Spleen (tissue), 11 donors: ENCODE measurements around the gene ISY1. TPM values are rescaled to one million over a fixed set of nuclear protein-coding genes. Genes with fewer than 3 reads are reported as not detected.
"Not testable (repeated sequence)": the region's sequence is repeated elsewhere in the genome, so short reads cannot be mapped to it uniquely, and the experiment has no call there.

ENCODE experiments used
- DNase-seq: peaks from one replicate; pipeline ENCODE4 v3.0.0-alpha.2; 2020
- H3K27ac ChIP-seq, 8 donors: fragments of 200-600 bp; sonication (generic) in 7 of 8; 1 replicate in 4 of 8; 2 replicates in 4 of 8; pipeline versions ENCODE4 v1.5.0 to v1.8.0; 2016 to 2021; ENCODE audit warnings: inconsistent platforms in 4 of 8, mild to moderate bottlenecking in 4 of 8, moderate library complexity in 1 of 8
- H3K27me3 ChIP-seq, 7 donors: fragments of 200-600 bp; sonication (generic) in 6 of 7; replicated peaks in 1 of 7; 1 replicate in 4 of 7; 2 replicates in 3 of 7; pipeline versions ENCODE4 v1.5.0 to v1.8.0; 2016 to 2021; ENCODE audit warnings: inconsistent platforms in 3 of 7, mild to moderate bottlenecking in 1 of 7
- H3K36me3 ChIP-seq, 6 donors: fragments of 200-600 bp; sonication (generic) in 5 of 6; 1 replicate in 4 of 6; 2 replicates in 2 of 6; pipeline versions ENCODE4 v1.5.0 to v1.8.0; 2016 to 2021; ENCODE audit warnings: inconsistent platforms in 2 of 6
- H3K4me1 ChIP-seq, 6 donors: fragments of 200-600 bp; sonication (generic) in 5 of 6; 1 replicate in 3 of 6; 2 replicates in 3 of 6; pipeline versions ENCODE4 v1.5.0 to v1.8.0; 2016 to 2021; ENCODE audit warnings: inconsistent platforms in 3 of 6
- H3K4me3 ChIP-seq, 8 donors: fragments of 200-600 bp; sonication (generic) in 7 of 8; 1 replicate in 4 of 8; 2 replicates in 4 of 8; pipeline versions ENCODE4 v1.5.0 to v1.8.0; 2016 to 2021; ENCODE audit warnings: inconsistent platforms in 4 of 8, mild to moderate bottlenecking in 4 of 8, moderate library complexity in 2 of 8
- H3K9me3 ChIP-seq, 8 donors: fragments of 200-600 bp; sonication (generic) in 7 of 8; 1 replicate in 4 of 8; 2 replicates in 4 of 8; pipeline versions ENCODE4 v1.5.0 to v1.8.0; 2016 to 2021; ENCODE audit warnings: inconsistent platforms in 4 of 8
- CTCF ChIP-seq, 11 experiments: fragments of 200-600 bp in 7 of 11; fragments of 450-650 bp in 4 of 11; sonication (generic) in 4 of 11; IDR thresholded peaks in 8 of 11; conservative IDR thresholded peaks in 3 of 11; 1 replicate in 7 of 11; 2 replicates in 4 of 11; pipeline versions ENCODE4 v1.4.0 to v1.8.0; 2016 to 2021; ENCODE audit warnings: antibody characterized with exemption in 11 of 11, inconsistent platforms in 4 of 11, mild to moderate bottlenecking in 1 of 11
- POLR2A ChIP-seq, 3 donors: fragments of 450-650 bp; IDR thresholded peaks; one replicate each; pipeline ENCODE4 v1.5.1; 2017; ENCODE audit warnings: antibody characterized with exemption in 3 of 3, mild to moderate bottlenecking in 1 of 3
- POLR2AphosphoS5 ChIP-seq, 3 donors: sonication (generic); formaldehyde crosslinking; IDR thresholded peaks; one replicate each; pipeline ENCODE4 v1.5.1; 2017; ENCODE audit warnings: antibody characterized with exemption in 3 of 3
- WGBS, 5 donors: extraction: QIAGEN DNeasy Blood & Tissue Kit in 3 of 5; methylation state at CpG; one replicate each; pipeline versions ENCODE4 v1.1.5 to v1.1.7; 2013 to 2018; 5-methylcytosine and 5-hydroxymethylcytosine counted together
- intact Hi-C: fragments of 100-400 bp; cut with DNase I; formaldehyde crosslinking; loops from one replicate; pipeline ENCODE4 v1.15.0; 2023; ENCODE audit warnings: low total_unique reads
- polyA plus RNA-seq, 3 donors: library from polyadenylated mRNA; stranded (reverse); fragments of 200-250 nt; gene quantifications; one replicate each; pipeline ENCODE4 v1.2.1, GENCODE V29; 2013
- total RNA-seq, 7 donors: library from RNA; depleted of rRNA in 3 of 7; stranded (reverse); fragments of >200 nt in 3 of 7; fragmentation: NEBNext Ultra II Directional in 4 of 7; extraction: Animal tissue kit (Norgen Biotek cat#: 25700) in 4 of 7; gene quantifications; one replicate each; pipeline versions ENCODE4 v1.1.0 to v1.2.1, GENCODE V29; 2016 to 2021
- donor health status: healthy with polysubstance abuse.
- donor health status: DM: no; HTN: no; CAD: no; lungs with moderate emphysema.
- donor health status: DM: no; HTN: no; CAD: no.
- donor health status: Bipolar disorder and iron deficiency.
- donor health status: healthy.
- donor health status: DM: no; HTN: no; CAD: no.
- donor health status: DM: yes; HTN: yes; CAD: no.

ISY1 gene
- total and polyA plus RNA-seq, 10 donors = 21.4 to 33.8 (median 27.5) TPM

DNA sequence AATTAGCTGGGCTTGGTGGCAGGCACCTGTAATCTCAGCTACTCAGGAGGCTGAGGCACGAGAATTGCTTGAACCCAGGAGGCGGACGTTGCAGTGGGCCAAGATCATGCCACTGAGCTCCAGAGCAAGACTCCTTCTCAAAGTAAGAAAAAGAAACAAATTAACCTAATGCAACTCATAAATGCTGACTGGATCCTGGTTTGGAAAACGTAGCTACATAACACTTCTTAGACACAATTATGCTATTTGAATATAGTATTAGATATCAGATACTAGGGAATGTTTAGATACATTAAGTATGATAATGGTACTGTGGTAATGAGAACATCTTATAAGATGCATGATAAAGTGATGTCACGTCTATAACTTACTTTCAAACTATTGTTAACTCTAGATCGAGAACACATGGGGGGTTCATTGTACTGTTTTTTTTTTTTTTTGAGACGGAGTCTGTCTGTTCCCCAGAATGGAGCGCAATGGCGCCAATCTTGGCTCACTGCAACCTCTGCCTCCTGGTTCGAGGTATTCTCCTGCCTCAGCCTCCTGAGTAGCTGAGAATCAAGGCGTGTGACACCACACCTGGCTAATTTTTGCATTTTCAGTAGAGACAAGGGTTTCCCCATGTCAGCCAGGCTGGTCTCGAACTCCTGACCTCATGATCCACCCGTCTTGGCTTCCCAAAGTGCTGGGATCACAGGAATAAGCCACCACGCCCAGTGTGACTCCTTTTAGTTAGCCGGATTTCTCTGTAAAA is 5.9 kb upstream of the ISY1 start:
- Histone ChIP-seq H3K4me3 (no peak overlapping the region), H3K9me3 (no peaks in the 10 kb centered on the region), H3K27me3 (no peaks in the 10 kb centered on the region), H3K36me3 (peaks cover 7 to 75% (median 60%) of the 10 kb centered on the region in 6 donors), H3K27ac (no peak overlapping the region), H3K4me1 (peaks cover 4 to 36% (median 16%) of the 10 kb centered on the region in 6 donors)
- intact Hi-C loops = no loop called here
- WGBS, 5 donors = 89 to 96% (median 93%) methylated on average over 15 of the region's 15 CpGs
- no peak for DNase-seq
- TF ChIP-seq POLR2AphosphoS5 (IDR thresholded peaks at IDR 0.05) (peak in 2 of 3 donors; percentile 36 to 55), POLR2A (IDR thresholded peaks at IDR 0.05) (no peak)

DNA sequence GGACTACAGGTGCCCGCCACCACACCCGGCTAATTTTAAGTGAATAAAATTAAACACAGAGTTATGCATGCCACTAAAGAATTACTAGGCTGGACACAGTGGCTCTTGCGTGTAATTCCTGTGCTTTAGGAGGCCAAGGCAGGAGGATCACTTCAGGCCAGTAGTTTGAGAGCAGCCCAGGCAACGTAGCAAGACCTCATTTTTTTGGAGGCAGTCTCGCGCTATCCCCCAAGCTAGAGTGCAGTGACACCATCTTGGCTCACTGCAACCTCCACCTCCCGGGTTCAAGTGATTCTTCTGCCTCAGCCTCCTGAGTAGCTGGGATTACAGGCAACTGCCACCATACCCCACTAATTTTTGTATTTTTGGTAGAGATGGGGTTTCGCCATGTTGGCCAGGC is 4.7 kb upstream of the ISY1 start:
- H3K4me3 ChIP-seq, H3K27ac ChIP-seq, DNase-seq, H3K27me3 ChIP-seq, H3K9me3 ChIP-seq, intact Hi-C loops: not testable (repeated sequence)
- H3K36me3 ChIP-seq = peaks cover 4 to 63% (median 49%) of the 10 kb centered on the region in 6 donors
- 95 to 98% (median 97%) methylated on average over 8 of the region's 8 CpGs for WGBS, 5 donors
- peaks cover 4 to 27% (median 13%) of the 10 kb centered on the region in 6 donors for H3K4me1 ChIP-seq
- peak in 2 of 3 donors; percentile 37 to 55 for TF ChIP-seq POLR2AphosphoS5 (IDR thresholded peaks at IDR 0.05)

GRCh38 chr3:129164500-129164899 is 3.6 kb upstream of the ISY1 start:
- intact Hi-C loops = no loop called here
- H3K4me1 ChIP-seq = peaks cover 10 to 32% (median 22%) of the 10 kb centered on the region in 6 donors
- no peak for DNase-seq
- H3K4me3 ChIP-seq = no peak overlapping the region
- no peaks in the 10 kb centered on the region for H3K27me3 ChIP-seq
- no peaks in the 10 kb centered on the region for H3K9me3 ChIP-seq
- TF ChIP-seq POLR2A (IDR thresholded peaks at IDR 0.05) (no peak), CTCF (IDR thresholded peaks at IDR 0.05 in 8 of 11, conservative IDR thresholded peaks at IDR 0.05 in 3 of 11) (no peak), POLR2AphosphoS5 (IDR thresholded peaks at IDR 0.05) (no peak)
- WGBS, 5 donors = 84 to 91% (median 89%) methylated on average over 7 of the region's 7 CpGs
- H3K36me3 ChIP-seq = peaks cover under 1 to 52% (median 38%) of the 10 kb centered on the region in 6 donors
- H3K27ac ChIP-seq = no peak overlapping the region

GRCh38 chr3:129162729-129163579 is 2.1 kb upstream of the ISY1 start:
- peak overlapping the region in 3 of 8 donors; percentile 28 to 95 (median 94) for H3K27ac ChIP-seq
- no peaks in the 10 kb centered on the region for H3K27me3 ChIP-seq
- H3K36me3 ChIP-seq = peaks cover 0 to 47% (median 32%) of the 10 kb centered on the region in 6 donors
- H3K4me1 ChIP-seq = peaks cover 14 to 45% (median 32%) of the 10 kb centered on the region in 6 donors
- DNase-seq = no peak
- 75 to 85% (median 77%) methylated on average over 5 of the region's 5 CpGs for WGBS, 5 donors
- H3K4me3 ChIP-seq = peak overlapping the region in 1 of 8 donors; percentile 98
- intact Hi-C loops = no loop called here
- TF ChIP-seq CTCF (IDR thresholded peaks at IDR 0.05 in 8 of 11, conservative IDR thresholded peaks at IDR 0.05 in 3 of 11) (peak in 1 of 11 experiments; percentile 22), POLR2A (IDR thresholded peaks at IDR 0.05) (no peak), POLR2AphosphoS5 (IDR thresholded peaks at IDR 0.05) (peak in 1 of 3 donors; percentile 44)
- H3K9me3 ChIP-seq = no peaks in the 10 kb centered on the region
